Liver (tissue), 3 donors: ENCODE measurements around the gene WWOX.

ENCODE experiments used
- CTCF ChIP-seq: fragments of 150-350 bp; IDR thresholded peaks from 2 replicates; pipeline ENCODE4 v1.5.1; 2017; ENCODE audit warnings: improper control_type of control experiment, low read depth, low read length; ENCODE audit not compliant: missing input control
- HNF4G ChIP-seq: IDR thresholded peaks from 2 replicates; pipeline ENCODE4 v1.6.1; 2016; ENCODE audit warnings: antibody characterized with exemption
- NR2F2 ChIP-seq: IDR thresholded peaks from 2 replicates; pipeline ENCODE4 v1.6.1; 2016; ENCODE audit warnings: antibody characterized with exemption
- RAD21 ChIP-seq, 2 donors: IDR thresholded peaks; 2 replicates each; pipeline ENCODE4 v1.6.1; 2016; ENCODE audit warnings: antibody characterized with exemption in 2 of 2, mild to moderate bottlenecking in 2 of 2
- SP1 ChIP-seq: IDR thresholded peaks from 2 replicates; pipeline ENCODE4 v1.6.1; 2018; ENCODE audit warnings: antibody characterized with exemption, mild to moderate bottlenecking
- TAF1 ChIP-seq: conservative IDR thresholded peaks from 2 replicates; pipeline ENCODE4 v1.6.1; 2016; ENCODE audit warnings: antibody characterized with exemption, mild to moderate bottlenecking
- TF ChIP-seq, protein P1 (sequence below): IDR thresholded peaks from 2 replicates; pipeline ENCODE4 v1.6.1; 2016; ENCODE audit warnings: antibody characterized with exemption, mild to moderate bottlenecking
- donor health status: healthy.
- donor health status: healthy.

DNA sequence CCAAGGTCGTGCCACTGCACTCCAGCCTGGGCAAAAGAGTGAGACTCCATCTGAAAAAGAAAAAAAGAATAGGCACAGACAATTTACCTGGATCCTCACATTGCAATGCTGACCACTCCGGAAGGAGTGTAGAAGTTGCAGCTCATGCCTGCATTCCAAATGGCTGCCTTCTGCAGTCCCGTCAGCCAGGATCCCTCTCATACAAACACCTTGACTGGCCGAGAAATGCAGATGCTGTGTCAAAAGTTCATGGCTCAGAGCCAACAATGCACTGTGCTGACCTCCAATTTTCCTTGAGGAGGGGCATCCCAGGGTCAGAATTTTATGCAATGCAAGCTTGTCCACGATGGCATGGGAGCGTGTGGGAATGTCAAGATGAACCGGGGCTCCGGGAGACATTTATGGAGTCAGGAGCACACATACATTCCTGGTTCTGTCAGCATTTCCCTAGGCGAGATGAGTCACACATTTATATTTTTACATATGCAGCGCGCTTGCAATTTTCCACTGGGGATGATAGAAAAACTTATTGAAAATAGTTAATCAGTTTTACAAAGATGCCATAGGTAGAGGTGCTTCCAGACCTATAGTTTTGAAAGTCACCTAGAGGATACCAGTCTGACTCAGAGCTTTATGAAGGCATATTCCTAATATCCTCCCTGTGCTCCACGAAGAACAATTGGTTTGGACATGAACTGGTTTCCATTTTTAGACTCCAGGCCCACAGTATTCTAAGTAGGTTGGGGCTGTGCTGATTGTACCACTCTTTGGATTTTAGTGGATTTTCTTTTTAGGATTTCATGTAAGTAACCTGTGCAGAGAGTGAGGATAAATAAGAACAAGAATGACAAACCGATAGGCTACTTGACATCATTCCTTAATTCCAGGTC, 886.5 kb downstream of the WWOX start:
- no peak for TF ChIP-seq CTCF
- no peak for TF ChIP-seq RAD21 (IDR thresholded peaks at IDR 0.05)
- no peak for TF ChIP-seq HNF4G
- TF ChIP-seq SP1: no peak
- no peak for TF ChIP-seq NR2F2
- TF ChIP-seq, protein P1, sequence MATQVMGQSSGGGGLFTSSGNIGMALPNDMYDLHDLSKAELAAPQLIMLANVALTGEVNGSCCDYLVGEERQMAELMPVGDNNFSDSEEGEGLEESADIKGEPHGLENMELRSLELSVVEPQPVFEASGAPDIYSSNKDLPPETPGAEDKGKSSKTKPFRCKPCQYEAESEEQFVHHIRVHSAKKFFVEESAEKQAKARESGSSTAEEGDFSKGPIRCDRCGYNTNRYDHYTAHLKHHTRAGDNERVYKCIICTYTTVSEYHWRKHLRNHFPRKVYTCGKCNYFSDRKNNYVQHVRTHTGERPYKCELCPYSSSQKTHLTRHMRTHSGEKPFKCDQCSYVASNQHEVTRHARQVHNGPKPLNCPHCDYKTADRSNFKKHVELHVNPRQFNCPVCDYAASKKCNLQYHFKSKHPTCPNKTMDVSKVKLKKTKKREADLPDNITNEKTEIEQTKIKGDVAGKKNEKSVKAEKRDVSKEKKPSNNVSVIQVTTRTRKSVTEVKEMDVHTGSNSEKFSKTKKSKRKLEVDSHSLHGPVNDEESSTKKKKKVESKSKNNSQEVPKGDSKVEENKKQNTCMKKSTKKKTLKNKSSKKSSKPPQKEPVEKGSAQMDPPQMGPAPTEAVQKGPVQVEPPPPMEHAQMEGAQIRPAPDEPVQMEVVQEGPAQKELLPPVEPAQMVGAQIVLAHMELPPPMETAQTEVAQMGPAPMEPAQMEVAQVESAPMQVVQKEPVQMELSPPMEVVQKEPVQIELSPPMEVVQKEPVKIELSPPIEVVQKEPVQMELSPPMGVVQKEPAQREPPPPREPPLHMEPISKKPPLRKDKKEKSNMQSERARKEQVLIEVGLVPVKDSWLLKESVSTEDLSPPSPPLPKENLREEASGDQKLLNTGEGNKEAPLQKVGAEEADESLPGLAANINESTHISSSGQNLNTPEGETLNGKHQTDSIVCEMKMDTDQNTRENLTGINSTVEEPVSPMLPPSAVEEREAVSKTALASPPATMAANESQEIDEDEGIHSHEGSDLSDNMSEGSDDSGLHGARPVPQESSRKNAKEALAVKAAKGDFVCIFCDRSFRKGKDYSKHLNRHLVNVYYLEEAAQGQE: no peak
- no peak for TF ChIP-seq TAF1
